ENCODE measurements around the gene CALML5. TPM values are rescaled to one million over a fixed set of nuclear protein-coding genes. Genes with fewer than 3 reads are reported as not detected.
A peak's percentile ranks its signal among the peaks of the same experiment; 100 is the strongest.

CALML5 gene
- total and polyA plus RNA-seq, 9 of the 15 experiments (the other 6 are each of a cell fraction or from before 2014, with no cell fraction given): not detected

- intact Hi-C loops (cut with micrococcal nuclease) (no loop called here), in situ Hi-C loops (cut with MboI) (no loop called here)
- no peaks in the 10 kb centered on the region for H3K9me1 ChIP-seq (ENCODE audit: control insufficient read depth, insufficient read depth, low read length)
- H3K4me2 ChIP-seq (ENCODE audit: insufficient read depth, low read length): no peak overlapping the region
- CTCF ChIA-PET (ENCODE audit: low intra/inter-chr PET ratio): no interaction called here
- no peak for FAIRE-seq
- no peak for TF ChIP-seq TCF7 (IDR thresholded peaks at IDR 0.05; ENCODE audit: borderline replicate concordance)
- TF ChIP-seq RBBP5 (IDR thresholded peaks at IDR 0.05; ENCODE audit: borderline replicate concordance, insufficient read depth, low read length, poor library complexity, severe bottlenecking): no peak
- no peak for TF ChIP-seq ZFP30 (CRISPR knock-in tag; IDR thresholded peaks at IDR 0.05; ENCODE audit: borderline replicate concordance)
- no peak for TF ChIP-seq ZNF124 (CRISPR knock-in tag; IDR thresholded peaks at IDR 0.05)
- TF ChIP-seq DIDO1 (tag; IDR thresholded peaks at IDR 0.05; ENCODE audit: low read depth): no peak
- TF ChIP-seq ZNF79 (CRISPR knock-in tag; IDR thresholded peaks at IDR 0.05; ENCODE audit: low read depth): no peak
- TF ChIP-seq POLR3A (IDR thresholded peaks at IDR 0.05; ENCODE audit: borderline replicate concordance, extremely low read depth, insufficient read depth, insufficient read length): no peak
- TF ChIP-seq SIN3B (IDR thresholded peaks at IDR 0.05; ENCODE audit: low read depth): no peak
- TF ChIP-seq SNRNP70 (optimal IDR thresholded peaks at IDR 0.05; ENCODE audit: low read depth, low read length): no peak
- no peaks in the 10 kb centered on the region for H3K79me2 ChIP-seq (ENCODE audit: control insufficient read depth, insufficient read depth, low read length)
- H2AFZ ChIP-seq (ENCODE audit: low read depth, low read length): peak overlapping the region; percentile 69
- no peak overlapping the region for H3K4me3 ChIP-seq
- no peak overlapping the region for H3K27ac ChIP-seq (ENCODE audit: extremely low read depth, low read depth, low read length)
- H3K36me3 ChIP-seq (ENCODE audit: control insufficient read depth, insufficient read depth, low read length): no peaks in the 10 kb centered on the region
- 59% methylated on average over 8 of the region's 8 CpGs for WGBS (ENCODE audit: insufficient coverage, low coverage, missing lambda C conversion rate)
- no peaks in the 10 kb centered on the region for H3K9me3 ChIP-seq (replicated peaks; ENCODE audit: control insufficient read depth, insufficient read depth, low read depth, low read length)
- peaks cover 15 to 46% of the 10 kb centered on the region in 2 experiments for H3K4me1 ChIP-seq (replicated peaks in 1 of 2; ENCODE audit: control insufficient read depth in 2 of 2, insufficient read depth in 2 of 2, low read length in 2 of 2)
- no peaks in the 10 kb centered on the region for H4K20me1 ChIP-seq (replicated peaks; ENCODE audit: control insufficient read depth, insufficient read depth, low read length)
- DNase-seq (ENCODE audit: extremely low read depth in 1 of 4, low spot score in 3 of 4): no peak
- no TSS peak for BruUV-seq (replicated peaks)
- POLR2A ChIA-PET: interaction anchor here (0.7 to 1.3 kb wide), 3 partner anchors 9 to 39 kb away, joined by 3 to 4 read pairs (median 3); no protein-coding TSS in a partner anchor
- no peak for ATAC-seq
- H3K9ac ChIP-seq (ENCODE audit: insufficient read depth in 1 of 2, low read depth in 2 of 2, low read length in 2 of 2): no peak overlapping the region
- no peaks in the 10 kb centered on the region for H3K27me3 ChIP-seq (ENCODE audit: control insufficient read depth in 2 of 2, insufficient read depth in 2 of 2, low read length in 2 of 2)
These were observed 4.8 kb downstream of the CALML5 start for GRCh38 chr10:5494611-5495010.
